K562 (cell line): ENCODE results near the gene LTB4R2. TPM values are rescaled to one million over a fixed set of nuclear protein-coding genes. Genes with fewer than 3 reads are reported as not detected.

Experiments used
- BCL6 ChIP-seq: fragments of 250-450 bp; sonication (Bioruptor Pico); IDR thresholded peaks from 2 replicates; pipeline ENCODE4 v1.4.0; 2020
- BRD9 ChIP-seq: fragments of 450-650 bp; IDR thresholded peaks from 2 replicates; pipeline ENCODE4 v1.6.1; 2018; ENCODE audit warnings: low read depth; ENCODE audit not compliant: partially characterized antibody
- CBX3 ChIP-seq, 2 experiments: IDR thresholded peaks; 1 replicate in 1 of 2; 2 replicates in 1 of 2; pipeline ENCODE4 v1.6.1; 2012; ENCODE audit warnings: inconsistent platforms in 2 of 2, low read length in 2 of 2, borderline replicate concordance in 1 of 2, control low read depth in 1 of 2
- CTBP1 ChIP-seq: fragments of 450-650 bp; IDR thresholded peaks from 2 replicates; pipeline ENCODE4 v1.6.1; 2016; ENCODE audit warnings: borderline replicate concordance
- HDAC6 ChIP-seq: IDR thresholded peaks from 2 replicates; pipeline ENCODE4 v1.6.1; 2012; ENCODE audit warnings: low read depth, mild to moderate bottlenecking, control low read depth, inconsistent platforms, low read length, moderate library complexity
- HDAC8 ChIP-seq: fragments of 450-650 bp; IDR thresholded peaks from 2 replicates; pipeline ENCODE4 v1.6.1; 2016; ENCODE audit warnings: mild to moderate bottlenecking, missing genetic modification characterization, moderate library complexity, missing compliant biosample characterization
- HMG20A ChIP-seq: fragments of 450-650 bp; formaldehyde crosslinking; conservative IDR thresholded peaks from 2 replicates; pipeline ENCODE4 v1.4.0; 2020; ENCODE audit warnings: mild to moderate bottlenecking, mixed read lengths
- HNRNPL ChIP-seq: fragments of 200-400 bp; formaldehyde crosslinking; IDR thresholded peaks from 2 replicates; pipeline ENCODE4 v1.6.1; 2017; ENCODE audit warnings: low read depth, mild to moderate bottlenecking, low read length
- MED1 ChIP-seq: sonication (generic); formaldehyde crosslinking; IDR thresholded peaks from 2 replicates; pipeline ENCODE4 v1.8.1; 2023; ENCODE audit warnings: missing genetic modification reagents, borderline replicate concordance
- NR3C1 ChIP-seq: sonication (generic); formaldehyde crosslinking; IDR thresholded peaks from 2 replicates; pipeline ENCODE4 v1.8.1; 2022; ENCODE audit warnings: missing genetic modification reagents
- REST ChIP-seq, 2 experiments: fragments of 450-650 bp; formaldehyde crosslinking in 1 of 2; IDR thresholded peaks; 2 replicates each; pipeline versions ENCODE4 v1.4.0 to v1.6.1; 2014 to 2020; ENCODE audit warnings: mild to moderate bottlenecking in 2 of 2, borderline replicate concordance in 1 of 2, low read depth in 1 of 2
- STAG1 ChIP-seq: sonication (generic); formaldehyde crosslinking; IDR thresholded peaks from 2 replicates; pipeline ENCODE4 v1.5.0; 2020; ENCODE audit warnings: missing genetic modification reagents, borderline replicate concordance
- TCFL5 ChIP-seq: fragments of 250-450 bp; sonication (Bioruptor Pico); conservative IDR thresholded peaks from 2 replicates; pipeline ENCODE4 v1.6.1; 2021; ENCODE audit warnings: mild to moderate bottlenecking, moderate library complexity, matching md5 sums
- TRIM24 ChIP-seq, 2 experiments: fragments of 450-650 bp; IDR thresholded peaks; 2 replicates each; pipeline ENCODE4 v1.6.1; 2016
- ZBTB17 ChIP-seq: fragments of 450-650 bp; formaldehyde crosslinking; IDR thresholded peaks from 2 replicates; pipeline ENCODE4 v1.4.0; 2020; ENCODE audit warnings: mild to moderate bottlenecking
- ZFX ChIP-seq: sonication (generic); formaldehyde crosslinking; IDR thresholded peaks from 2 replicates; pipeline ENCODE4 v1.8.0; 2022; ENCODE audit warnings: mild to moderate bottlenecking, missing genetic modification reagents, moderate library complexity
- ZKSCAN1 ChIP-seq: fragments of 150-350 bp; IDR thresholded peaks from 2 replicates; pipeline ENCODE4 v1.6.1; 2016; ENCODE audit warnings: low read depth, low read length
- ZNF316 ChIP-seq: fragments of 450-650 bp; IDR thresholded peaks from 2 replicates; pipeline ENCODE4 v1.6.1; 2016
- ZNF584 ChIP-seq: fragments of 200-800 bp; sonication (Bioruptor generic); IDR thresholded peaks from 2 replicates; pipeline ENCODE4 v1.6.1; 2016; ENCODE audit warnings: low read depth, mild to moderate bottlenecking, missing genetic modification characterization, missing compliant biosample characterization
- polyA plus RNA-seq, 8 experiments: library from polyadenylated mRNA; depleted of rRNA in 4 of 8; stranded (reverse) in 5 of 8; unstranded in 3 of 8; fragments of >200 nt; fragmentation: Nextera tagmentation in 2 of 8; fragmentation: Illumina TruSeq in 1 of 8; extraction: Ambion mirVana in 2 of 8; extraction: Trizol in 1 of 8; gene quantifications; 2 replicates each; pipeline versions ENCODE4 v1.2.1 to v1.2.3, GENCODE V29; 2011 to 2014; ENCODE audit warnings: inconsistent platforms in 1 of 8, missing spikeins in 1 of 8
- total RNA-seq, 7 experiments: library from RNA; depleted of rRNA in 6 of 7; stranded (reverse); fragments of >200 nt in 6 of 7; fragmentation: Illumina TruSeq in 2 of 7; extraction: Trizol in 2 of 7; gene quantifications; 2 replicates each; pipeline versions ENCODE4 v1.2.1 to v1.2.3, GENCODE V29; 2011 to 2021; ENCODE audit warnings: low replicate concordance in 1 of 7

LTB4R2 gene
- total and polyA plus RNA-seq, 9 of the 15 experiments (the other 6 are each of a cell fraction or from before 2014, with no cell fraction given) = 0.03 to 11.6 (median 2.8) TPM; not detected in 1

GRCh38 chr14:24315807-24316596, 6.1 kb downstream of the LTB4R2 start (continued):
- TF ChIP-seq MED1 = 0 out of 2 replicates have a peak, but pooled peaks have one; percentile 68
- peak; percentile 51; the same call in 1 of the 2 replicates for TF ChIP-seq CTBP1
- no peak for TF ChIP-seq BRD9
- peak; percentile 72; the same call in 1 of the 2 replicates for TF ChIP-seq HDAC8 (tag)
- no peak for TF ChIP-seq ZKSCAN1
- peak; percentile 96 for TF ChIP-seq ZFX
- TF ChIP-seq STAG1 (CRISPR knock-in tag) = peak; percentile 47; the same call in 1 of the 2 replicates
- no peak; the same call in 1 of the 2 replicates for TF ChIP-seq HNRNPL
- no peak for TF ChIP-seq HMG20A (CRISPR knock-in tag)
- TF ChIP-seq TRIM24 (IDR thresholded peaks at IDR 0.05) = 0 out of 4 replicates have a peak, but pooled peaks of 1 of the 2 experiments have one; percentile 22
- peak; percentile 81 for TF ChIP-seq ZNF584 (CRISPR knock-in tag)
- no peak for TF ChIP-seq HDAC6
- TF ChIP-seq ZBTB17 (CRISPR knock-in tag) = 0 out of 2 replicates have a peak, but pooled peaks have one; percentile 38
- TF ChIP-seq ZNF316 = peak; percentile 88
- TF ChIP-seq BCL6 (CRISPR knock-in tag) = no peak
- no peak for TF ChIP-seq TCFL5 (CRISPR knock-in tag)
- no peak for TF ChIP-seq CBX3 (IDR thresholded peaks at IDR 0.05; ENCODE audit: borderline replicate concordance in 1 of 2, low read length in 2 of 2)
- peak; percentile 96 for TF ChIP-seq NR3C1 (CRISPR knock-in tag)
- no peak for TF ChIP-seq REST (IDR thresholded peaks at IDR 0.05; ENCODE audit: borderline replicate concordance)
- peak; percentile 52; the same call in 1 of the 2 replicates for TF ChIP-seq REST (CRISPR knock-in tag; IDR thresholded peaks at IDR 0.05; ENCODE audit: low read depth)
